Activated CD8-positive, alpha-beta T cell treated with anti-CD3 and anti-CD28 coated beads for 36 hours (primary cell): Measurements from ENCODE around the gene C12orf57. TPM values are rescaled to one million over a fixed set of nuclear protein-coding genes. Genes with fewer than 3 reads are reported as not detected.

ENCODE experiments used
- ATAC-seq: fragments of 200-7000 bp; cut with Tn5 transposase; one replicate; pipeline ENCODE4 v1.10.0; 2021; ENCODE audit warnings: mild to moderate bottlenecking, moderate library complexity
- CTCF ChIA-PET: fragments of 350-600 bp; sonication (Branson Sonifier 250); formaldehyde crosslinking; loops from one replicate; lab custom pipeline; 2021; ENCODE audit warnings: antibody characterized with exemption; lab: Charles Lee
- POLR2A ChIA-PET: fragments of 350-600 bp; sonication (Branson Sonifier 250); formaldehyde crosslinking; loops from one replicate; lab custom pipeline; 2021; ENCODE audit warnings: antibody characterized with exemption; lab: Charles Lee
- DNase-seq: peaks from one replicate; pipeline ENCODE4 v3.0.0-alpha.2; 2020
- H3K27ac Mint-ChIP-seq: one replicate; pipeline ENCODE4 v1.8.0; 2021; ENCODE audit warnings: mild to moderate bottlenecking, mixed read lengths
- H3K27me3 Mint-ChIP-seq: one replicate; pipeline ENCODE4 v1.8.0; 2021; ENCODE audit warnings: mixed read lengths
- H3K36me3 Mint-ChIP-seq: one replicate; pipeline ENCODE4 v1.8.0; 2021; ENCODE audit warnings: low read depth, mixed read lengths
- H3K4me1 Mint-ChIP-seq: one replicate; pipeline ENCODE4 v1.8.0; 2021; ENCODE audit warnings: low read depth, mixed read lengths
- H3K4me3 Mint-ChIP-seq: one replicate; pipeline ENCODE4 v1.8.0; 2021; ENCODE audit warnings: mild to moderate bottlenecking, moderate library complexity, mixed read lengths
- H3K9me3 Mint-ChIP-seq: one replicate; pipeline ENCODE4 v1.8.0; 2021; ENCODE audit warnings: mixed read lengths
- CTCF ChIP-seq: fragments of 200-600 bp; IDR thresholded peaks from one replicate; pipeline ENCODE4 v1.8.0; 2022; ENCODE audit warnings: antibody characterized with exemption, mild to moderate bottlenecking
- intact Hi-C: fragments of 100-400 bp; cut with micrococcal nuclease; formaldehyde crosslinking; loops from one replicate; pipeline ENCODE4 v1.10.0; 2022
- total RNA-seq, 2 experiments: library from RNA; stranded (reverse); gene quantifications; one replicate each; pipeline ENCODE4 v1.2.3, GENCODE V29; 2021

C12orf57 gene
- total RNA-seq, 2 experiments from 2014 or later: 226 to 244 TPM

GRCh38 chr12:6941267-6941666 is 2.6 kb upstream of the C12orf57 start:
- ATAC-seq (no peak), DNase-seq (no peak)
- Mint-ChIP-seq H3K4me1 (peaks cover 45% of the 10 kb centered on the region), H3K27ac (peak overlapping the region; percentile 24), H3K36me3 (peaks cover 40% of the 10 kb centered on the region), H3K9me3 (no peaks in the 10 kb centered on the region), H3K4me3 (no peak overlapping the region), H3K27me3 (no peaks in the 10 kb centered on the region)
- TF ChIP-seq CTCF: no peak
- ChIA-PET CTCF (interaction anchor here (1.1 to 22.8 kb wide), 3 partner anchors 15 to 27 kb away, joined by 4 to 460 read pairs (median 108); partner anchors contain the start of gene ATN1), POLR2A (interaction anchor here (1.3 to 36.0 kb wide), 4 partner anchors 13 to 90 kb away, joined by 4 to 1266 read pairs (median 144); partner anchors contain the start of genes ATN1, C12orf57, CDCA3 and EMG1)
- intact Hi-C loops: loop anchor here (10.0 kb wide), 1 partner anchor 164 kb away; the partner anchor contains the start of gene C1RL

- Mint-ChIP-seq H3K4me3 (no peak overlapping the region), H3K27ac (no peak overlapping the region), H3K36me3 (peaks cover 37% of the 10 kb centered on the region), H3K9me3 (no peaks in the 10 kb centered on the region), H3K27me3 (no peaks in the 10 kb centered on the region), H3K4me1 (peaks cover 41% of the 10 kb centered on the region)
- ATAC-seq (no peak), DNase-seq (no peak)
- TF ChIP-seq CTCF: no peak
- intact Hi-C loops: loop anchor here (2.0 to 10.0 kb wide), 2 partner anchors 77 to 163 kb away; partner anchors contain the start of genes C1RL and LPCAT3
- ChIA-PET CTCF (interaction anchor here (1.0 to 22.8 kb wide), 4 partner anchors 15 to 69 kb away, joined by 3 to 460 read pairs (median 56); partner anchors contain the start of gene ATN1), POLR2A (interaction anchor here (1.3 to 36.0 kb wide), 5 partner anchors 13 to 90 kb away, joined by 4 to 1266 read pairs (median 90); partner anchors contain the start of genes ATN1, C12orf57, CDCA3 and EMG1)
Measured at GRCh38 chr12:6941782-6942181, 2.0 kb upstream of the C12orf57 start.

- peaks cover 46% of the 10 kb centered on the region for H3K4me1 Mint-ChIP-seq
- ATAC-seq: no peak
- TF ChIP-seq CTCF: no peak
- peaks cover 39% of the 10 kb centered on the region for H3K36me3 Mint-ChIP-seq
- intact Hi-C loops: loop anchor here (2.0 to 10.0 kb wide), 2 partner anchors 77 to 163 kb away; partner anchors contain the start of genes C1RL and LPCAT3
- peak overlapping the region; percentile 85 for H3K4me3 Mint-ChIP-seq
- H3K27me3 Mint-ChIP-seq: no peaks in the 10 kb centered on the region
- no peak for DNase-seq
- ChIA-PET CTCF (interaction anchor here (1.0 to 22.8 kb wide), 3 partner anchors 18 to 70 kb away, joined by 3 to 460 read pairs (median 21); no protein-coding TSS in a partner anchor), POLR2A (interaction anchor here (1.3 to 36.0 kb wide), 6 partner anchors 3 to 91 kb away, joined by 4 to 1266 read pairs (median 130); partner anchors contain the start of genes ATN1, C12orf57, CDCA3 and EMG1)
- peak overlapping the region; percentile 93 for H3K27ac Mint-ChIP-seq
- no peaks in the 10 kb centered on the region for H3K9me3 Mint-ChIP-seq
Measured at GRCh38 chr12:6942331-6942665, 1.5 kb upstream of the C12orf57 start.

GRCh38 chr12:6943389-6943721 is 467 bp upstream of the C12orf57 start:
- H3K9me3 Mint-ChIP-seq: no peaks in the 10 kb centered on the region
- peak overlapping the region; percentile 93 for H3K27ac Mint-ChIP-seq
- ATAC-seq (peak; percentile 53), DNase-seq (peak; percentile 88)
- H3K36me3 Mint-ChIP-seq: peaks cover 42% of the 10 kb centered on the region
- ChIA-PET CTCF (interaction anchor here (0.7 to 22.8 kb wide), 10 partner anchors 15 to 169 kb away, joined by 3 to 460 read pairs (median 19); partner anchors contain the start of genes ATN1, C1RL, ENO2 and LPCAT3), POLR2A (interaction anchor here (0.7 to 36.0 kb wide), 45 partner anchors 4 to 516 kb away, joined by 3 to 1266 read pairs (median 6); partner anchors contain the start of genes ATN1, C12orf57, C1R and C1RL)
- H3K4me1 Mint-ChIP-seq: peaks cover 53% of the 10 kb centered on the region
- intact Hi-C loops: loop anchor here (2.0 to 10.0 kb wide), 2 partner anchors 75 to 161 kb away; partner anchors contain the start of genes C1RL and LPCAT3
- TF ChIP-seq CTCF: no peak
- H3K4me3 Mint-ChIP-seq: peak overlapping the region; percentile 85
- H3K27me3 Mint-ChIP-seq: no peaks in the 10 kb centered on the region
